HepG2 (cell line): ENCODE measurements around the gene KRTAP10-5. TPM values are rescaled to one million over a fixed set of nuclear protein-coding genes. Genes with fewer than 3 reads are reported as not detected.

ENCODE experiments used
- ATAC-seq: fragments of 200-7000 bp; cut with Tn5 transposase; 3 replicates; pipeline ENCODE4 v1.9.1; 2020; ENCODE audit warnings: mild to moderate bottlenecking, moderate library complexity
- BruUV-seq: library from RNA; stranded (reverse); fragments of 400-500 nt; replicated peaks from 2 replicates; lab custom pipeline; 2021; lab: Mats Ljungman, UMichigan
- CTCF ChIA-PET: fragments of 300-600 bp; formaldehyde crosslinking; extraction: SDS; loops from one replicate; lab custom pipeline; 2021; ENCODE audit warnings: low total read pairs, inconsistent platforms, low intra/inter-chr PET ratio; lab: Yijun Ruan, JAX
- POLR2A ChIA-PET: fragments of 350-600 bp; sonication (Branson Sonifier 250); formaldehyde crosslinking; loops from one replicate; lab custom pipeline; 2020; ENCODE audit warnings: antibody characterized with exemption, inconsistent platforms; lab: Yijun Ruan, JAX
- DNase-seq: peaks from one replicate; pipeline ENCODE4 v3.0.0-alpha.2; 2015; ENCODE audit warnings: low spot score
- FAIRE-seq: peaks from 3 replicates; lab custom pipeline; 2011; peaks lifted over from hg19 to GRCh38; lab: Jason Lieb, UNC
- H2AFZ ChIP-seq: one replicate; pipeline ENCODE4 v1.6.1; 2011; ENCODE audit warnings: low read length, inconsistent platforms
- H3K27ac ChIP-seq: fragments of 300-600 bp; 3 replicates; pipeline ENCODE4 v1.8.0; 2011; ENCODE audit warnings: mixed run types, mild to moderate bottlenecking, mixed read lengths, low read length, inconsistent platforms; ENCODE audit not compliant: insufficient read depth; ENCODE audit errors: extremely low read length
- H3K27me3 ChIP-seq, 2 experiments: fragments of 200-600 bp in 1 of 2; 2 replicates in 1 of 2; 3 replicates in 1 of 2; pipeline versions ENCODE4 v1.6.0 to v1.8.0; 2011; ENCODE audit warnings: low read length in 2 of 2, mild to moderate bottlenecking in 2 of 2, moderate library complexity in 2 of 2, inconsistent platforms in 1 of 2; ENCODE audit not compliant: insufficient read depth in 2 of 2, control insufficient read depth in 1 of 2
- H3K36me3 ChIP-seq, 2 experiments: fragments of 200-600 bp in 1 of 2; replicated peaks in 1 of 2; 2 replicates in 1 of 2; 3 replicates in 1 of 2; pipeline versions ENCODE4 v1.5.1 to v1.8.0; 2011; ENCODE audit warnings: low read length in 2 of 2, inconsistent platforms in 1 of 2; ENCODE audit not compliant: insufficient read depth in 2 of 2, control insufficient read depth in 1 of 2
- H3K4me1 ChIP-seq: 2 replicates; pipeline ENCODE4 v1.5.1; 2012; ENCODE audit warnings: low read length, inconsistent platforms; ENCODE audit not compliant: insufficient read depth
- H3K4me2 ChIP-seq: 2 replicates; pipeline ENCODE4 v1.6.0; 2011; ENCODE audit warnings: low read depth, low read length, inconsistent platforms
- H3K4me3 ChIP-seq, 3 experiments: fragments of 200-600 bp in 1 of 3; sonication (generic), shearing (Covaris generic) in 1 of 3; replicated peaks in 1 of 3; 2 replicates each; pipeline ENCODE4 v1.5.1; 2011 to 2016; ENCODE audit warnings: low read length in 3 of 3, inconsistent platforms in 2 of 3, low read depth in 2 of 3, mild to moderate bottlenecking in 2 of 3, control low read depth in 1 of 3, mixed read lengths in 1 of 3; ENCODE audit not compliant: insufficient read depth in 1 of 3
- H3K79me2 ChIP-seq: one replicate; pipeline ENCODE4 v1.6.1; 2011; ENCODE audit warnings: low read length, inconsistent platforms; ENCODE audit not compliant: insufficient read depth
- H3K9ac ChIP-seq: 2 replicates; pipeline ENCODE4 v1.6.0; 2011; ENCODE audit warnings: mild to moderate bottlenecking, low read depth, low read length, inconsistent platforms; ENCODE audit not compliant: insufficient read depth
- H3K9me3 ChIP-seq: 2 replicates; pipeline ENCODE4 v1.5.1; 2012; ENCODE audit warnings: mild to moderate bottlenecking, low read length
- H4K20me1 ChIP-seq: 2 replicates; pipeline ENCODE4 v1.6.0; 2011; ENCODE audit warnings: inconsistent platforms, mild to moderate bottlenecking, low read length, moderate library complexity; ENCODE audit not compliant: insufficient read depth
- ARHGAP35 ChIP-seq: sonication (generic); formaldehyde crosslinking; IDR thresholded peaks from 2 replicates; pipeline ENCODE4 v1.9.0; 2022; ENCODE audit warnings: mild to moderate bottlenecking, inconsistent platforms, moderate library complexity, missing genetic modification reagents, borderline replicate concordance
- BRCA1 ChIP-seq: sonication (generic); formaldehyde crosslinking; IDR thresholded peaks from 2 replicates; pipeline ENCODE4 v1.4.0; 2020; ENCODE audit warnings: missing genetic modification reagents
- MBNL3 ChIP-seq: fragments of 250-450 bp; sonication (Bioruptor Pico); conservative IDR thresholded peaks from 2 replicates; pipeline ENCODE4 v1.8.0; 2022; ENCODE audit warnings: mild to moderate bottlenecking, inconsistent platforms
- NFIB ChIP-seq: sonication (generic); formaldehyde crosslinking; IDR thresholded peaks from 2 replicates; pipeline ENCODE4 v1.9.0; 2021; ENCODE audit warnings: missing genetic modification reagents, mild to moderate bottlenecking, borderline replicate concordance
- RARG ChIP-seq: sonication (generic); formaldehyde crosslinking; IDR thresholded peaks from 2 replicates; pipeline ENCODE4 v1.4.0; 2020; ENCODE audit warnings: low read depth, mild to moderate bottlenecking, missing genetic modification reagents
- ZNF543 ChIP-seq: sonication (generic); formaldehyde crosslinking; IDR thresholded peaks from 2 replicates; pipeline ENCODE4 v1.4.0; 2020; ENCODE audit warnings: mild to moderate bottlenecking, missing genetic modification reagents
- ZNF563 ChIP-seq: sonication (generic); formaldehyde crosslinking; IDR thresholded peaks from 2 replicates; pipeline ENCODE4 v1.8.0; 2022; ENCODE audit warnings: mild to moderate bottlenecking, moderate library complexity, missing genetic modification reagents
- ZNF564 ChIP-seq: sonication (generic); formaldehyde crosslinking; IDR thresholded peaks from 2 replicates; pipeline ENCODE4 v1.8.1; 2023; ENCODE audit warnings: mild to moderate bottlenecking, missing genetic modification reagents
- ZNF589 ChIP-seq: sonication (generic); formaldehyde crosslinking; conservative IDR thresholded peaks from 2 replicates; pipeline ENCODE4 v1.8.0; 2022; ENCODE audit warnings: mild to moderate bottlenecking, moderate library complexity, missing genetic modification reagents
- ZNF782 ChIP-seq: sonication (generic); formaldehyde crosslinking; IDR thresholded peaks from 2 replicates; pipeline ENCODE4 v1.4.0; 2020; ENCODE audit warnings: missing genetic modification reagents, mild to moderate bottlenecking, borderline replicate concordance
- WGBS: methylation state at CpG from one replicate; pipeline ENCODE4 v1.1.6; 2017; ENCODE audit warnings: low lambda C conversion rate; 5-methylcytosine and 5-hydroxymethylcytosine counted together
- in situ Hi-C: cut with HindIII; loops from 2 replicates; pipeline ENCODE4 v1.10.0; 2017; ENCODE audit warnings: low pct_unique_long_range_greater_than_20kb; ENCODE audit not compliant: extremely low pct_ligation_motif_present
- intact Hi-C: fragments of 100-400 bp; cut with micrococcal nuclease; formaldehyde crosslinking; loops from one replicate; pipeline ENCODE4 v1.10.0; 2022; ENCODE audit not compliant: unreplicated experiment
- polyA plus RNA-seq, 8 experiments: library from polyadenylated mRNA; depleted of rRNA in 3 of 8; stranded (reverse) in 7 of 8; unstranded in 1 of 8; fragments of >200 nt; fragmentation: Illumina TruSeq in 4 of 8; extraction: Trizol in 4 of 8; gene quantifications; 2 replicates each; pipeline versions ENCODE4 v1.2.1 to v1.2.3, GENCODE V29; 2011 to 2016; ENCODE audit warnings: low read depth in 4 of 8, missing spikeins in 1 of 8, mixed read lengths in 1 of 8; ENCODE audit not compliant: insufficient read depth in 1 of 8
- total RNA-seq, 5 experiments: library from RNA; depleted of rRNA; stranded (reverse); fragments of >200 nt; fragmentation: Illumina TruSeq; extraction: Trizol; gene quantifications; 2 replicates each; pipeline ENCODE4 v1.2.3, GENCODE V29; 2016; ENCODE audit warnings: low read depth in 1 of 5
- TF ChIP-seq, protein P1 (sequence below): sonication (generic); formaldehyde crosslinking; IDR thresholded peaks from 2 replicates; pipeline ENCODE4 v1.4.0; 2020; ENCODE audit warnings: mild to moderate bottlenecking, missing genetic modification reagents
- TF ChIP-seq, protein P2 (sequence below): sonication (generic); formaldehyde crosslinking; IDR thresholded peaks from 2 replicates; pipeline ENCODE4 v1.5.1; 2020; ENCODE audit warnings: mild to moderate bottlenecking, missing genetic modification reagents, borderline replicate concordance

The KRTAP10-5 gene
- total and polyA plus RNA-seq, 2 of the 13 experiments (the other 11 are each of a cell fraction or from before 2014, with no cell fraction given): not detected

DNA sequence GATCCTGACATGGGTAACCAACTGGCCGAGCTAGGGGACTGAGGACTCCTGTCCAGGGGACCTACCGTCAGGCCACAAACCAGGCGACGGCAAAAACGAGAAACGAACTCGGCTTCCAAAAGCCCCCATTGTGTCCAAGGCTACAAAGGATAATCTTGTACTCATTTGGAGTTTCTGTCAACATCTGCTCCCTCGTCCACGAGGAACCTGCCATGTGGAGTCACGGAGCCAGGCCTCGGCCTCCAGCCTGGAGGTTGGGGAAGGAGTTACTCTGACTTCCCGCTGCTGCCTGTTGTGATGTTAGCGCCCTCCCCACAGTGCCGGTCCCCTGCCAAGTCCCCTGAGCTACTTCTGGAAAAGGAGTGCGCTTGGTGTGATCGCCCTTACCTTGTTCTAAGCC is 47.7 kb downstream of the KRTAP10-5 start (continued):
- no peak for TF ChIP-seq NFIB (CRISPR knock-in tag)
- TF ChIP-seq MBNL3: no peak
- TF ChIP-seq, protein P1, sequence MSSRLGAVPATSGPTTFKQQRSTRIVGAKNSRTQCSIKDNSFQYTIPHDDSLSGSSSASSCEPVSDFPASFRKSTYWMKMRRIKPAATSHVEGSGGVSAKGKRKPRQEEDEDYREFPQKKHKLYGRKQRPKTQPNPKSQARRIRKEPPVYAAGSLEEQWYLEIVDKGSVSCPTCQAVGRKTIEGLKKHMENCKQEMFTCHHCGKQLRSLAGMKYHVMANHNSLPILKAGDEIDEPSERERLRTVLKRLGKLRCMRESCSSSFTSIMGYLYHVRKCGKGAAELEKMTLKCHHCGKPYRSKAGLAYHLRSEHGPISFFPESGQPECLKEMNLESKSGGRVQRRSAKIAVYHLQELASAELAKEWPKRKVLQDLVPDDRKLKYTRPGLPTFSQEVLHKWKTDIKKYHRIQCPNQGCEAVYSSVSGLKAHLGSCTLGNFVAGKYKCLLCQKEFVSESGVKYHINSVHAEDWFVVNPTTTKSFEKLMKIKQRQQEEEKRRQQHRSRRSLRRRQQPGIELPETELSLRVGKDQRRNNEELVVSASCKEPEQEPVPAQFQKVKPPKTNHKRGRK (CRISPR knock-in tag): no peak
- no peak for TF ChIP-seq ZNF782 (CRISPR knock-in tag)
- no peak for TF ChIP-seq ZNF543 (CRISPR knock-in tag)

DNA sequence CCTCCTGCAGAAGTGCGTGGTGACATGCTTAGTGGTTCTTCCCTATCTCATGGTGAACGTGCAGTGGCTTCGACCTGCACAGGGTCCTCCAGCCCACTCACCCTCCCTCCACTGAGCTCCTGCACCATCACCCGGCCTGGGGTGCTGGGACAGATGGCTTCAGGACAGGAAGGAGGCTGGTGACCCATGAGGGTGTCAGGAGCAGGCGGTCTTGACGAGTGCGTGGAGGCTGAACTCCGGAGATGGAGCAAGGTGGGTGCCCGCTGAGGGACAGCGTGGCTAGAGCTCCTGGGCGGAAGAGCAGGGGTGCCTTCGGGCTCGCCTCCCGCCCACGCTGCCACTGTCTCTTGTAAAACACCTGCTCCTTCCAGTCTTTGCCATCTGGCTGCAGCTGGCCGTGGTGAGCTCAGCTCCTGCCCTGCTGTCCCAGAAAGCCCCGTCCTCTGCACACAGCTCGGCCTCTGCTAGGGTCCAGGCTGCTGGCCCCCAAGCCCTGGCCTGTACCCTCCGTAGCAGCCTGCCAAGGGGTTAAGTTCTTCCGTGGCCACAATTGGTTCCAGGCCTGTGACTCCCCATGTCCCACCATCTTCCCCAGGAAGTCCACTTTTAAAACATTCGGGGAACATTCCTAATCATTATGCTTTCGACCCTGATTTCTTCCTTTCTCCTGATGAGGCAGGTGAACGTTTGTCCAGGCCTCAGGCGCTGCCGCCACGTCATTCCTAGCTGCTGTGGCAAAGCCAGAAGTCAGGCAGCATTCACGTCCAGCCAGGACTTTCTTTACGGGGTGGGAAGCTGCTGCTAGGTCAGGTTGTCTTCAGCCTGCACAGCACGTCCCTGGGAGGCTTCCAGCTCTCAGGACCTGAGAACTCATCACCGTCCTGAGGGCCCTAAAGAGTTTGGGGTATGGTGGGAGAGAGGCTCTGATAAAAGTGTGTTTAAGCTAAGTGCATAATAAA is 48.5 kb downstream of the KRTAP10-5 start:
- H3K4me2 ChIP-seq: no peak overlapping the region
- BruUV-seq: no TSS peak
- H3K79me2 ChIP-seq: no peaks in the 10 kb centered on the region
- CTCF ChIA-PET: no interaction called here
- H3K4me1 ChIP-seq: no peaks in the 10 kb centered on the region
- in situ Hi-C loops: no loop called here
- no peak for FAIRE-seq
- intact Hi-C loops: no loop called here
- no peak overlapping the region for H3K9ac ChIP-seq
- H3K27me3 ChIP-seq: peaks cover 0 to 14% of the 10 kb centered on the region in 2 experiments; a peak in 2 of 5 replicates
- no peak for ATAC-seq
- no peaks in the 10 kb centered on the region for H4K20me1 ChIP-seq
- WGBS: 51% methylated on average over 30 of the region's 30 CpGs
- POLR2A ChIA-PET: no interaction called here
- no peak overlapping the region for H2AFZ ChIP-seq
- no peak for DNase-seq
- H3K4me3 ChIP-seq: no peak overlapping the region
- no peak overlapping the region for H3K27ac ChIP-seq
- H3K36me3 ChIP-seq: no peaks in the 10 kb centered on the region
- H3K9me3 ChIP-seq: no peaks in the 10 kb centered on the region
- TF ChIP-seq BRCA1 (CRISPR knock-in tag) (no peak), ZNF563 (no peak), RARG (CRISPR knock-in tag) (no peak), ZNF589 (CRISPR knock-in tag) (no peak), ZNF564 (CRISPR knock-in tag) (no peak), ARHGAP35 (CRISPR knock-in tag) (no peak)
- TF ChIP-seq, protein P2, sequence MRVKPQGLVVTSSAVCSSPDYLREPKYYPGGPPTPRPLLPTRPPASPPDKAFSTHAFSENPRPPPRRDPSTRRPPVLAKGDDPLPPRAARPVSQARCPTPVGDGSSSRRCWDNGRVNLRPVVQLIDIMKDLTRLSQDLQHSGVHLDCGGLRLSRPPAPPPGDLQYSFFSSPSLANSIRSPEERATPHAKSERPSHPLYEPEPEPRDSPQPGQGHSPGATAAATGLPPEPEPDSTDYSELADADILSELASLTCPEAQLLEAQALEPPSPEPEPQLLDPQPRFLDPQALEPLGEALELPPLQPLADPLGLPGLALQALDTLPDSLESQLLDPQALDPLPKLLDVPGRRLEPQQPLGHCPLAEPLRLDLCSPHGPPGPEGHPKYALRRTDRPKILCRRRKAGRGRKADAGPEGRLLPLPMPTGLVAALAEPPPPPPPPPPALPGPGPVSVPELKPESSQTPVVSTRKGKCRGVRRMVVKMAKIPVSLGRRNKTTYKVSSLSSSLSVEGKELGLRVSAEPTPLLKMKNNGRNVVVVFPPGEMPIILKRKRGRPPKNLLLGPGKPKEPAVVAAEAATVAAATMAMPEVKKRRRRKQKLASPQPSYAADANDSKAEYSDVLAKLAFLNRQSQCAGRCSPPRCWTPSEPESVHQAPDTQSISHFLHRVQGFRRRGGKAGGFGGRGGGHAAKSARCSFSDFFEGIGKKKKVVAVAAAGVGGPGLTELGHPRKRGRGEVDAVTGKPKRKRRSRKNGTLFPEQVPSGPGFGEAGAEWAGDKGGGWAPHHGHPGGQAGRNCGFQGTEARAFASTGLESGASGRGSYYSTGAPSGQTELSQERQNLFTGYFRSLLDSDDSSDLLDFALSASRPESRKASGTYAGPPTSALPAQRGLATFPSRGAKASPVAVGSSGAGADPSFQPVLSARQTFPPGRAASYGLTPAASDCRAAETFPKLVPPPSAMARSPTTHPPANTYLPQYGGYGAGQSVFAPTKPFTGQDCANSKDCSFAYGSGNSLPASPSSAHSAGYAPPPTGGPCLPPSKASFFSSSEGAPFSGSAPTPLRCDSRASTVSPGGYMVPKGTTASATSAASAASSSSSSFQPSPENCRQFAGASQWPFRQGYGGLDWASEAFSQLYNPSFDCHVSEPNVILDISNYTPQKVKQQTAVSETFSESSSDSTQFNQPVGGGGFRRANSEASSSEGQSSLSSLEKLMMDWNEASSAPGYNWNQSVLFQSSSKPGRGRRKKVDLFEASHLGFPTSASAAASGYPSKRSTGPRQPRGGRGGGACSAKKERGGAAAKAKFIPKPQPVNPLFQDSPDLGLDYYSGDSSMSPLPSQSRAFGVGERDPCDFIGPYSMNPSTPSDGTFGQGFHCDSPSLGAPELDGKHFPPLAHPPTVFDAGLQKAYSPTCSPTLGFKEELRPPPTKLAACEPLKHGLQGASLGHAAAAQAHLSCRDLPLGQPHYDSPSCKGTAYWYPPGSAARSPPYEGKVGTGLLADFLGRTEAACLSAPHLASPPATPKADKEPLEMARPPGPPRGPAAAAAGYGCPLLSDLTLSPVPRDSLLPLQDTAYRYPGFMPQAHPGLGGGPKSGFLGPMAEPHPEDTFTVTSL: no peak
